Stomach smooth muscle (tissue), 2 donors: ENCODE measurements around the gene ZBTB20.

Experiments
- H3K27ac ChIP-seq: one replicate; pipeline ENCODE4 v1.7.0; 2013; ENCODE audit warnings: mild to moderate bottlenecking, low read length, inconsistent platforms
- H3K27me3 ChIP-seq, 2 donors: one replicate each; pipeline ENCODE4 v1.7.0; 2013; ENCODE audit warnings: low read length in 2 of 2; ENCODE audit not compliant: insufficient read depth in 2 of 2, control insufficient read depth in 1 of 2
- H3K36me3 ChIP-seq, 2 donors: one replicate each; pipeline ENCODE4 v1.7.0; 2013; ENCODE audit warnings: low read length in 2 of 2; ENCODE audit not compliant: control insufficient read depth in 2 of 2, insufficient read depth in 2 of 2
- H3K4me1 ChIP-seq: one replicate; pipeline ENCODE4 v1.7.0; 2013; ENCODE audit warnings: low read length; ENCODE audit not compliant: control insufficient read depth, insufficient read depth
- H3K4me3 ChIP-seq, 2 donors: one replicate each; pipeline ENCODE4 v1.7.0; 2013; ENCODE audit warnings: low read length in 2 of 2
- H3K9ac ChIP-seq, 2 donors: one replicate each; pipeline ENCODE4 v1.7.0; 2013; ENCODE audit warnings: low read length in 2 of 2, mild to moderate bottlenecking in 1 of 2
- H3K9me3 ChIP-seq, 2 donors: one replicate each; pipeline ENCODE4 v1.7.0; 2013; ENCODE audit warnings: low read length in 2 of 2; ENCODE audit not compliant: control insufficient read depth in 2 of 2
- donor health status: healthy.
- donor health status: Pancreatic carcinoma.

Gene ZBTB20

DNA sequence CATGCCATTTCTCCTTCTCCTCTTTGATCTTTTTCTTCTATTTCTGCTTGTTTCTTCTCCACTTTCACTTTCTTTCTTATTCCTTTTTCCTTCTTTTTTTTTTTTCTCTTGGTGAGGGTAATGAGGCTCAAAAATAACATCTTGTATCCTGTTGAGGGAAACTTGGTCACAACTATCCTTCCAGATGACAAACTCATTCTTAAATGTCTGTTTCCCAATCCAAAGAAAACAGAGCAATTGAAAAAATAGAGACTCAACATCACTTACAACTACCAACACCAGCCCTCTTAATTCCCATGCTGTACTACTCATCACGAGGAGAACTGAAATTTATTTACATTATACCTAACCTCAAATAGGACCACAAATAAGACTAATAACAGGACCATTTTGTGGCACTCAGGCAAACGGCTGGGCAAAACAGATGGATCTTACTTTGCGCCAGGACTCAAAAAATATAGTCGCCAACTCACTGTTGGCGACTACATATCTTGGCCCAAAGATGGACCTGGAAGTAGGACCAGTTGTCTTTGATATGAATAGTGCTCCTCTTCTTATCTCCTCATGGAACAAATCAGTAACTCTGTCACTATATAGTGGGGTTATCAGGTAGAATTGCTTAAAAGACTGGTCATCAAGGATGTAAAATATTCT is 343.9 kb downstream of the ZBTB20 start:
- Histone ChIP-seq H3K9ac (no peak overlapping the region), H3K36me3 (no peaks in the 10 kb centered on the region), H3K27me3 (no peaks in the 10 kb centered on the region), H3K27ac (no peak overlapping the region), H3K4me3 (no peak overlapping the region), H3K4me1 (no peaks in the 10 kb centered on the region), H3K9me3 (no peaks in the 10 kb centered on the region)

DNA sequence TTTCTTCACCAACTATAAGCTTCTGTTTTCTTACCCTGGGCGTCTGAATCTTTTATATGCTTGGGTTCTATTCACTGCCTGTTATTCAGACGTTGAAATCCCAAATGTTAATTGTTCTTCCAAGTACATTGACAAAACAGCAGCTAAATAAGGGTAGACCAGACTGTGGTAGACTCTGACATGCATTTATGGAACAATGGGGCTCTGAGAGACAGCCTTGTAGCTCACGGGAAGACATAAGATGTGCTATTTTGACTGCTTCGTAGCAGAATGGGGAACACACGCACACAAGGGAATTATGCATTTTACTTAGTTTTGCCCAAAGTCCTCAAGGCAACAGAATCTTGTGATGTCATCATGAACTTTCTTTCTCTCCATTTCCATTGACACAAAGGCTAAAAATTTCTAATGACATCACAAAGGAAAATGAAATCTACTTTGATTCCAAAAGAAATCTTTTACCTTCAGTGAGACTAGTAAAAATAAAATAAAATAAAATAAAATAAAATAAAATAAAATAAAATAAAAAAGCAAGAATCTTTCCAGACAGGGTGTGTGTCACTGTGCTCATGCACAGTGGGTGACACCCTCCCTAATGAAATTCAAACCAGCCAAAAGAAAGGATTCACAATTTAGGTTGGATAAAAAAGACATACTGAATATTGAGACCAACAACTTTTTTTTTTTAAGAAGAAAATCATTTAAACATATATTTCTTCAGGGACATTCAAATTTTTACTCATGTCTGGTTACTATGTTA is 346.6 kb downstream of the ZBTB20 start:
- Histone ChIP-seq H3K27ac (no peak overlapping the region), H3K36me3 (no peaks in the 10 kb centered on the region), H3K9me3 (no peaks in the 10 kb centered on the region), H3K4me1 (no peaks in the 10 kb centered on the region), H3K9ac (no peak overlapping the region), H3K4me3 (no peak overlapping the region), H3K27me3 (no peaks in the 10 kb centered on the region)

DNA sequence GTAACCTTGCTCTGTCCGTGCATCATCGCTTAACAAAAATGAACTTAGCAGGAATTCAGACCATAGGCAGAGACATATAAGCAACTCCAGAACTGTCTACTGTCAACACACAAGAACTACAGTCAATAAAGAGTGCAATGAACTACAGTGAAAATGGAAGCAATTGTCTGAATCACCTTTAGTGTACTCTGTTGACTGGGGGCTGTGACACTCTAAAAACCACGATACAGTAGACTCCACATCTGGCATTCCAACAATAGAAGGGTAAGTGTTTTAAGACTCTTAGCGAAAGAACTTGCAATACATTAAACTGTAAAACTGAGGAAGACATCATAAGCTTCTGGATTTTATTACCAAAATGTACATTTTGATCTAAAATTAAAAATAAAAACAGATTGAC is 347.3 kb downstream of the ZBTB20 start:
- no peaks in the 10 kb centered on the region for H3K36me3 ChIP-seq
- no peaks in the 10 kb centered on the region for H3K4me1 ChIP-seq
- H3K9ac ChIP-seq = no peak overlapping the region
- no peaks in the 10 kb centered on the region for H3K9me3 ChIP-seq
- no peak overlapping the region for H3K27ac ChIP-seq
- no peak overlapping the region for H3K4me3 ChIP-seq
- no peaks in the 10 kb centered on the region for H3K27me3 ChIP-seq

DNA sequence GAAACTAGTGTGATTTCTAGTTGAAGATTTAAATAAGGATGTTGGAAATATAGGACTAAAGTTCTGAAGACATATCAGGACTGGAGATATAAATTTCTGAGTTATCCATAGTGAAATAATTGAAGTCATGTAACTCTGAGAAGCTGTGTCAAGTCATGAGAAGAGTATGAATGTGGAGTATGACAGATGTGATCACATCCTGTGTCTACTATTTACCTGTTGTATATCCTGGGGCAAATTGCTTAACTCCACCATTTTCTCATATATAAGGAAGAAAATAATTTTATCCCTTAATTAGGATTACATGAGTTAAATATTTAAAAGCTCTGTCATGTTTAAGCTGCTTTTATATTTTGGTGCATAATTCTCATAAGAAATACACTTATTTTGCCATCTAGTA is 350.3 kb downstream of the ZBTB20 start:
- H3K27ac ChIP-seq = no peak overlapping the region
- no peaks in the 10 kb centered on the region for H3K9me3 ChIP-seq
- no peaks in the 10 kb centered on the region for H3K36me3 ChIP-seq
- no peak overlapping the region for H3K9ac ChIP-seq
- no peaks in the 10 kb centered on the region for H3K4me1 ChIP-seq
- no peaks in the 10 kb centered on the region for H3K27me3 ChIP-seq
- no peak overlapping the region for H3K4me3 ChIP-seq

DNA sequence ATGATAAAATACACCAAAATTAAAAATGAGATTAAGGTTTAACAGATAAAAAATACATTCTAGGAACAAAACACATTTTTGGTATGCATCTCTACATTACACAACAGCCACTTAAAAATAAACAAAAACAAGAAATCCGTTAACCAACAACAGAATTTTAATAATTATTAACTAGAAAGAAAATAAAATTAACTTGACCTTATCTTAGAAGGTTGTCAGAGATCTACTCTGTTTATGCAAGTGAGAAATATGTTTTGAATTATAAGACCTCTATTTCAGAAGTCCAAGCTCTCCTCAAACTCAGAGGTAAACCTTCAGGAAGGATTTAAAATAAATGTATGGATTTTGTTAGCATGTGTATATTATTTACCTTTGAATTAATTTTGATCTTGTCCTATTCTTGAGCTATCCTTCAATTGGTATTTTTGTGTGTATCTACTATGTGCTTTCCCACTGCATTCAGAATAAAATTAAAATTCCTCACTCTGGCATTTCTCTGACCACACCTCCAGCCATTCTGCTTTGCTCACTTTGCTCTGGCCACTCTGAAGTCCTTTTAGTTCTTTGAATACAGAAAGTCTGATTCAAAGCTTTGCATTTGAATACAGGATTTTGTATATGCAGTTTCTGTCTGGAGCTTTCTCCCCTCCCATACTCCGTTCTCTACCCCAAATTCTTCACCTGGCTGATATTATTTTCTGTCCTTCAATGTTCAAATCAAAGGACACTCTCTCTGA is 352.0 kb downstream of the ZBTB20 start:
- Histone ChIP-seq H3K9me3 (no peaks in the 10 kb centered on the region), H3K9ac (no peak overlapping the region), H3K36me3 (no peaks in the 10 kb centered on the region), H3K4me3 (no peak overlapping the region), H3K27me3 (no peaks in the 10 kb centered on the region), H3K4me1 (no peaks in the 10 kb centered on the region), H3K27ac (no peak overlapping the region)

DNA sequence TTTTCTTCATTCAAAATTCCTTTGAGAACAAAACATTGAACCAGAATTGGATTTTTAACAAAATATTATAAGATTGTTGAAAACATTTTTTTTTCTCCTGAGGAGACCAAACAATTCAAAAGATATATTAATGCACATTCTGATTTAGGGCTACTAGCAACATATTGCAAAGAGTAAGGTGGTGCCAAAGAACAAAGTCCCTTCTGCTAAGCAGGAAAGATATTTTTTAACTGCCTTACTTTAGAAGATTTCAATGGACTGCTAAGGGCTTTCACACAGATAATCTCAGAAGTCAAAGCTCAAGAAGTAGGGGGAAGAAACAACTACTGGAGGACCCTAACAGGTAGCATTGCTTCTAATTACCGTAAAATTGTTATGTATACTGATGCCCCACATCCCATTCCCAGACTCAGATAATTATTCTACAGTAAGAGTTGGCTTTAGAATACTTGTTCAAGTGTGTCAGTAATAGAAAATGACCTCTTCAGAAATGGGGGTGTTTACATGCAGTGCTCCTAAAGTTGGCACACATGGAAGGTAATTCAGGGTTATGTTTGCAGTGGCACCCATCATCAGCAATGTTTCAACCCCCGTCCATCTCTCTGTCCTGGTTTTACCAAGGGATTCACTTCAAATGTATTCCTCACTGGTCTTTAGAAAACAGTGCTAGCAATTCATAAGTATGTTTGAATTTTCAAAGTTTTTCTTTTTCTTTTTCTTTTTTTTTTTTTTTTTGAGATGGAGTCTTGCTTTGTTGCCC is 354.7 kb downstream of the ZBTB20 start:
- H3K36me3 ChIP-seq = no peaks in the 10 kb centered on the region

DNA sequence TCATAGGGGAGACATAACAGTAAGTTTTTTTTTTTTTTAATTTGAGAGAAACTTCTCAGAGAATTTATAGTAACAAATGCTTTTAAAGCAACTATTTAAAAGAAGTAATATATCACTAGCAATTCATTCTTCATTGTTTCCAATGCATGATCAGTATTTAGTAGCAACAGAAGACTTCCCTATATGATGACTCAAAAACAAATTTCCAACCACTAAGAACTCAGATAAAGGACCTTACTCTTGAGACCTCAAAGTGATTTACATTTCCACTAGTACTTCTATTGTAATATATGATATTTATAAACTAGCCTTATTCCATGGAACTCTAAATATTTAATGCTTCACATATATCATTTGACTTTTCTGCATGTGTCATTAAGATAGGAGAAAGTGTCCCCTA is 356.3 kb downstream of the ZBTB20 start:
- Histone ChIP-seq H3K4me1 (no peaks in the 10 kb centered on the region), H3K9me3 (no peaks in the 10 kb centered on the region), H3K36me3 (no peaks in the 10 kb centered on the region), H3K27ac (no peak overlapping the region), H3K27me3 (no peaks in the 10 kb centered on the region), H3K9ac (no peak overlapping the region), H3K4me3 (no peak overlapping the region)

More for the DNA sequence above, 354.7 kb downstream of the ZBTB20 start:
- no peaks in the 10 kb centered on the region for H3K4me1 ChIP-seq
- no peak overlapping the region for H3K9ac ChIP-seq
- no peaks in the 10 kb centered on the region for H3K27me3 ChIP-seq
- no peak overlapping the region for H3K27ac ChIP-seq
- no peaks in the 10 kb centered on the region for H3K9me3 ChIP-seq
- H3K4me3 ChIP-seq = no peak overlapping the region

DNA sequence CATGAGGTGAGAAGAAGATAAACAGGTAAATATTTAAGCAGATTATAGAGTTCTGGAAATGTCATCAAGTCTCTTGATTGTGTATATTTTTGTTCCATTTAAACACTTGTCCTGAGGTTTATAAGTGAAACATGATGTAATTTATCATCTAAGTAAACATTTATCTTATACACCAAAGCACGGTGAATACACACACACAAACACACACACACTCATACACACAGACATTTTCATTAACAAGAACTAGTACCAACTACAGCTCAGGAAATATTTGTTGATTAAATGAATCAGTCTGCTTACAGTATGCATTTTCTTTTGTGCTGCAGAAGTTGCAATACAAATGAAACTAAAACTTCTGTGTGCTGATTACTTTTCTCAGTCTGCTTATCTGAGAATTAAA is 357.3 kb downstream of the ZBTB20 start:
- Histone ChIP-seq H3K27ac (no peak overlapping the region), H3K9ac (no peak overlapping the region), H3K27me3 (no peaks in the 10 kb centered on the region), H3K9me3 (no peaks in the 10 kb centered on the region), H3K4me3 (no peak overlapping the region), H3K36me3 (no peaks in the 10 kb centered on the region), H3K4me1 (no peaks in the 10 kb centered on the region)

DNA sequence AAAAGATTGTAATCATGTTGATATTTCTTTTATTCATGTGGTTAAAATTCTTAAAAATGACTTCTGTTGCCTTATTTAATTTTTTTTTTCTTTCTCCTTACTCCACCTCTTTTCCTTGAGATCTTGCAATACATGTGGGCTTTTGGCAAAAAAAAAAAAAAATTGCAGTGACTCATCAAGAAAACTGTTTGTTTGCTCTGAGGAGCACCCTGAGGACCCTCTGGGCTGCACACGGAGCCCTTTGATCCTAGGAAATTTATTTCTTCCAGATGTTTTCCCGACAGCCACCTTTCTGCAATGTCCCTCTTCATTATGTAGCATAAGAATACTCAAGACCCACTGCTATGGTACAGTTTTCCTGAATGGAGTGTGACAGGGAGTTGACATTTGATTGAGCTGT is 371.7 kb downstream of the ZBTB20 start:
- Histone ChIP-seq H3K4me1 (no peaks in the 10 kb centered on the region), H3K9me3 (peaks cover 0 to 3% of the 10 kb centered on the region in 2 donors), H3K9ac (no peak overlapping the region)

DNA sequence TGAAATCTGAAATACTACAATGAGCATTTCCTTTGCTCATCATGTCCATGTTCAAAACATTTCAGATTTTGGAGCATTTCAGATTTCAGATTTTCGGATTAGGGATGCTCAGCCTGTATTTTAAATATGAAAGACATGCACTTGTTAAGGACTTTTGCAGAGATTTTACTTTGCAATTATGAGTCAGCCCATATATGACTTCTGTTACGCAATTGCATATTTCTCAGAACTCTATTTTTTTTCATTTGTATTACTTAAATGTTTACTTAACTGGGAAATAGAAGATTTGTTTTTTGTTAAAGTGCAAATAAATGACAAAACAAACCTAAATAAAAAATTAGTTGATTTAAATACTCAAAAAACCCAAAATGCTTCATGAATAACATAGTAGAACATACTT is 376.2 kb downstream of the ZBTB20 start:
- no peak overlapping the region for H3K9ac ChIP-seq
- no peak overlapping the region for H3K27ac ChIP-seq
- H3K4me3 ChIP-seq = no peak overlapping the region
- no peaks in the 10 kb centered on the region for H3K4me1 ChIP-seq
- H3K9me3 ChIP-seq = peaks cover 0 to 3% of the 10 kb centered on the region in 2 donors
- H3K36me3 ChIP-seq = no peaks in the 10 kb centered on the region
- no peaks in the 10 kb centered on the region for H3K27me3 ChIP-seq

More for the DNA sequence above, 371.7 kb downstream of the ZBTB20 start:
- Histone ChIP-seq H3K4me3 (no peak overlapping the region), H3K27ac (no peak overlapping the region), H3K27me3 (no peaks in the 10 kb centered on the region), H3K36me3 (no peaks in the 10 kb centered on the region)
